Measurements from ENCODE around the gene OCLN.
"Not testable (repeated sequence)": the region's sequence is repeated elsewhere in the genome, so short reads cannot be mapped to it uniquely, and the experiment has no call there.

The OCLN gene

DNA sequence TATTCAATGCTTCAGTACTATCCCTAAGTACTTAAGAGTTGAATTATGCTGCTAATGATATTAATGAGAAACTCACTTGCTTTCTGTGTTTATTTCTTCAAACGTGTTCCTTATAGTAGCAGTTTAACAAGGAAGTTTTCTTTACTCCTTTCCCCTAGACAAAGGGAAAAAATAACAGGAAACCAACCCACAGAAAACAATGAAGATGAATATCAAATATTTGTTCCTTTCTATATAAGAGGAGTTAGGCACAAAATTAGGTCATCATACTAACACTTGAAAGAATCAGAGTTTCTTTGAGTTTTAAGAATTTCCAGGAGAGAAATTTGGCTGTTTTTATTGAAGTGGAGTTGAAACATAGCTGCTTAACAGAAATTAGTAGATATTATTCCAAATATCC is 15.4 kb upstream of the OCLN start:
- H3K4me3 ChIP-seq (ENCODE audit: control insufficient read depth, low read depth, low read length): no peak overlapping the region
- TF ChIP-seq, protein P1, sequence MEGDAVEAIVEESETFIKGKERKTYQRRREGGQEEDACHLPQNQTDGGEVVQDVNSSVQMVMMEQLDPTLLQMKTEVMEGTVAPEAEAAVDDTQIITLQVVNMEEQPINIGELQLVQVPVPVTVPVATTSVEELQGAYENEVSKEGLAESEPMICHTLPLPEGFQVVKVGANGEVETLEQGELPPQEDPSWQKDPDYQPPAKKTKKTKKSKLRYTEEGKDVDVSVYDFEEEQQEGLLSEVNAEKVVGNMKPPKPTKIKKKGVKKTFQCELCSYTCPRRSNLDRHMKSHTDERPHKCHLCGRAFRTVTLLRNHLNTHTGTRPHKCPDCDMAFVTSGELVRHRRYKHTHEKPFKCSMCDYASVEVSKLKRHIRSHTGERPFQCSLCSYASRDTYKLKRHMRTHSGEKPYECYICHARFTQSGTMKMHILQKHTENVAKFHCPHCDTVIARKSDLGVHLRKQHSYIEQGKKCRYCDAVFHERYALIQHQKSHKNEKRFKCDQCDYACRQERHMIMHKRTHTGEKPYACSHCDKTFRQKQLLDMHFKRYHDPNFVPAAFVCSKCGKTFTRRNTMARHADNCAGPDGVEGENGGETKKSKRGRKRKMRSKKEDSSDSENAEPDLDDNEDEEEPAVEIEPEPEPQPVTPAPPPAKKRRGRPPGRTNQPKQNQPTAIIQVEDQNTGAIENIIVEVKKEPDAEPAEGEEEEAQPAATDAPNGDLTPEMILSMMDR (conservative IDR thresholded peaks at IDR 0.05; ENCODE audit: control insufficient read depth, insufficient read depth, low read depth, low read length): no peak
- DNase-seq (ENCODE audit: low read depth): no peak

DNA sequence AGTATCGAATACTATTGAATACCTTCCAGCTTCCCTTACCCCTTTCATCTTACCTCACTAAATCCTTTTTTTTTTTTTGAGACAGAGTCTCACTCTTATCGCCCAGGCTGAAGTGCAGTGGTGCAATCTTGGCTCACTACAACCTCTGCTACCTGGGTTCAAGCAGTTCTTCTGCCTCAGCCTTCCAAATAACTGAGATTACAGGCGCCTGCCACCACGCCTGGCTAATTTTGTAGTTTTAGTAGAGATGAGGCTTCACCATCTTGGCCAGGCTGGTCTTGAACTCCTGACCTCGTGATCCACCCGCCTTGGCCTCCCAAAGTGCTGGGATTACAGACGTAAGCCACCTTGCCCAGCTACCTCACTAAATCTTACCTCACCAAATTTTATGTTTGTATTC is 14.3 kb upstream of the OCLN start:
- not testable (repeated sequence) for DNase-seq (ENCODE audit: low read depth); H3K4me3 ChIP-seq (ENCODE audit: control insufficient read depth, low read depth, low read length)

DNA sequence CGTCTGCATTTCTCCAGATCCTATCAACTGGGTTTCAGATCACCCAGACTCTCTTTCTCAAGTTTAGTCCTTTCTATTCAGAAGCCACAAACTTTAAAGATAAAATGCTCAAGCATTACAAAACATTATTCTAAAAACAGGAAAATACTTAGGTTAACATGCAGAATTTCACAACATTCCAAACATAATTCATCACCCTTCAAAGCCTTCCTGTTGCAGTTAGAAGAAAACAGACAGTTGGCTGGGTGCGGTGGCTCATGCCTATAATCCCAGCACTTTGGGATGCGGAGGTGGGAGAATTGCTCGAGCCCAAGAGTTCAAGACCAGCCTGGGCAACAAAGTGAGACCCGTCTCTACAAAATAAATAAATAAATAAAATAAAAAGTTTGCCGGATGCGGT is 7.7 kb upstream of the OCLN start:
- peak; percentile 63 for DNase-seq (ENCODE audit: low read depth)
- no peak overlapping the region for H3K4me3 ChIP-seq (ENCODE audit: control insufficient read depth, low read depth, low read length)
- TF ChIP-seq, protein P1 (conservative IDR thresholded peaks at IDR 0.05; ENCODE audit: control insufficient read depth, insufficient read depth, low read depth, low read length): no peak

DNA sequence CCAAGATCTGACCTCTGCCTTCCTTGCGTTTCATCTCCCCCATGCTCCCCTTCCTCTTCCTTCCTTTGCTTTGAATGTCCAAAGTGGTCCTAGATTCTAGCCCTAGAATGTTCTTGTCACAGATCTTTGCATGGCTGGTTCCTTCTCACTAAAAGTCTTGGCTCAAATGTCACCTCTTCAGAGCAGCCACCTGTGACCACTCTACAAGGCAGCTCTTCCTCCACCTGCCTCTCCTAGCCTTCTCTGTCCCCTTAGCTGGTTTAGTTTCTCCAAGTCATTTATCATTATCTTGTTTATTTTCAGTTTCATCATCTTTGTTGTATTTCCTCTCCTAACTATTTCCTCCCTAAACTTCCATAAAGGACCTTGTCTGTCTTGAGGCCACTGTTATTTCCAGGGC is 7.1 kb upstream of the OCLN start:
- TF ChIP-seq, protein P1 (conservative IDR thresholded peaks at IDR 0.05; ENCODE audit: control insufficient read depth, insufficient read depth, low read depth, low read length): no peak
- no peak for DNase-seq (ENCODE audit: low read depth)
- H3K4me3 ChIP-seq (ENCODE audit: control insufficient read depth, low read depth, low read length): no peak overlapping the region

DNA sequence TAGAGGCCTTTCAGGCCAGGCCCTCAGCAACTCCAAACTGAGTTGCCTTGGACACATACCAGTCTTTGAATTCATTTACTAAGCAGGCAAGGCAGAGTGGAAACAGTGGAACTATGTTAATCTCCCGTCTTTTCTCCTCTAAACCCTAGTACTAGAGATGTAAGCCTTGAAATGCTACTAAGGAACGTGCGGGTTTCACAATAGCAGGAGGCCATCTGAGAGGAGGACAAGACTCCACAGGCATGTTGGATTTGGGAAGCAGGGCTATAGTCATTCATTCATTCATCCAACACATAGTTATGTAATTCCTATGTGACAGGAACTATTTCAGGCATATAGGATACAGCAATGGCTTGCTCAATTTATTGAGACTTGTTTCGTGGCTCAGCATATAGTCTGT is 3.3 kb upstream of the OCLN start:
- TF ChIP-seq, protein P1 (conservative IDR thresholded peaks at IDR 0.05; ENCODE audit: control insufficient read depth, insufficient read depth, low read depth, low read length): no peak

DNA sequence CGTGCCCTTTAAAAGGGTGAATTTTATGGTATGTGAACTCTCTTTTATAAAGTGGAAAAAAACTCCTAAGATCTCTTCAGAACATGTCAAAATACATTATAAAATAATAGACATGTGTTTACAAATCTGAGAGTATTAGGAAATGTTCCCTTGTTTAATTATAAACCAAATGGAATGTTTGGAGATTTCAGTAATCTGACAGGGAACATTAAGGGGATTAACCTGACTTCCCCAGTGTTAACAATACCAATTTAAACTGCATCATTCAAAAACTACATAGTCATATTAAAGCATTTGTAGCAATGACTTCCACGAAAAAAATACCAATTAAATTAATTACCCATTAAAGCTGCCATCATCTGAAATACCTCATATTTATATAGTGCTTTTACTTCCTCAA is 1.6 kb upstream of the OCLN start:
- DNase-seq (ENCODE audit: low read depth): no peak
- TF ChIP-seq, protein P1 (conservative IDR thresholded peaks at IDR 0.05; ENCODE audit: control insufficient read depth, insufficient read depth, low read depth, low read length): no peak
- H3K4me3 ChIP-seq (ENCODE audit: control insufficient read depth, low read depth, low read length): no peak overlapping the region

More for the DNA sequence above, 3.3 kb upstream of the OCLN start:
- no peak for DNase-seq (ENCODE audit: low read depth)
- no peak overlapping the region for H3K4me3 ChIP-seq (ENCODE audit: control insufficient read depth, low read depth, low read length)

DNA sequence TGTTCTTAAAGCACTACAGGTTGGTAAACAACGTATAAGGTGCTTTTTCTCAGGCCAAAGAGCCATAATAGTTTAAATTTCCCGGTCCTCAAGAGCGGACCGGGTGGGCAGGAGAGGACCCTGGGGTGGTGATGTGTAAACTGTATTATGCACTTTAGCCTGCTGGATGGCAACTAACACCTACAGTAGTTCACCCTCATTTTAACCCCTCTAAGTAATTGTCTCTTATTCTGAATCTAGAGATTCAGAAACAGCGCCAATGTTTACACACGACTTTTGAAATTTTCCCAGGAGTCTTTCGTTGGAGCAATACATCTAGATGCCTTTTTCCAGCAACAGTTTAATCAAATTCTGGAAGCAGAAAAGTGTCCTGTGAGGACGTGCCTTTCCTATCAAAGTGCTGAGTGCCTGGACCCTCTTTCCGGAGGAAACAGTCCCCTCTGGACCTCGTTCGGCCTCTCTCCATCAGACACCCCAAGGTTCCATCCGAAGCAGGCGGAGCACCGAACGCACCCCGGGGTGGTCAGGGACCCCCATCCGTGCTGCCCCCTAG is 676 bp upstream of the OCLN start:
- no peak for DNase-seq (ENCODE audit: low read depth)
- H3K4me3 ChIP-seq (ENCODE audit: control insufficient read depth, low read depth, low read length): peak overlapping the region; percentile 55
- TF ChIP-seq, protein P1 (conservative IDR thresholded peaks at IDR 0.05; ENCODE audit: control insufficient read depth, insufficient read depth, low read depth, low read length): no peak
